ENCODE results near the gene MAP3K15. TPM values are rescaled to one million over a fixed set of nuclear protein-coding genes. Genes with fewer than 3 reads are reported as not detected.

MAP3K15 gene
- total and polyA plus RNA-seq, 8 donors = 0.32 to 7.1 (median 1.2) TPM

DNA sequence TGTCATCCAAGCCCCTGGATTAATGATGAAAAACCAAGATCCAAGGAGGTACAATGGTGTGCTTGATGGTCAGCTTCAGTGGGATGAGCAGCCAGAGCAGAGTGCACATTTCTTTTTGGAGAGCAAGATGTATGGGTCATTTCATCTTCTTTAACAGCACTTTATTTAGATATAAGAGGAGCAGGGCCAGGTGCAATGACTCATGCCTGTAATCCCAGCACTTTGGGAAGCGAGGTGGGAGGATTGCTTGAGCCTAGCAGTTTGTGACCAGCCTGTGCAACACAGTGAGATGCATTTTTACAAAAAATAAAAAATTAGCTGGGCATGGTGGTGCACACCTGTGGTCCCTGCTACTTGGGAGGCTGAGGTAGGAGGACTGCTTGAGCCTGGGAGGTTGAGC lies 45.3 kb upstream of the MAP3K15 start:
- TF ChIP-seq, protein P1, sequence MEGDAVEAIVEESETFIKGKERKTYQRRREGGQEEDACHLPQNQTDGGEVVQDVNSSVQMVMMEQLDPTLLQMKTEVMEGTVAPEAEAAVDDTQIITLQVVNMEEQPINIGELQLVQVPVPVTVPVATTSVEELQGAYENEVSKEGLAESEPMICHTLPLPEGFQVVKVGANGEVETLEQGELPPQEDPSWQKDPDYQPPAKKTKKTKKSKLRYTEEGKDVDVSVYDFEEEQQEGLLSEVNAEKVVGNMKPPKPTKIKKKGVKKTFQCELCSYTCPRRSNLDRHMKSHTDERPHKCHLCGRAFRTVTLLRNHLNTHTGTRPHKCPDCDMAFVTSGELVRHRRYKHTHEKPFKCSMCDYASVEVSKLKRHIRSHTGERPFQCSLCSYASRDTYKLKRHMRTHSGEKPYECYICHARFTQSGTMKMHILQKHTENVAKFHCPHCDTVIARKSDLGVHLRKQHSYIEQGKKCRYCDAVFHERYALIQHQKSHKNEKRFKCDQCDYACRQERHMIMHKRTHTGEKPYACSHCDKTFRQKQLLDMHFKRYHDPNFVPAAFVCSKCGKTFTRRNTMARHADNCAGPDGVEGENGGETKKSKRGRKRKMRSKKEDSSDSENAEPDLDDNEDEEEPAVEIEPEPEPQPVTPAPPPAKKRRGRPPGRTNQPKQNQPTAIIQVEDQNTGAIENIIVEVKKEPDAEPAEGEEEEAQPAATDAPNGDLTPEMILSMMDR (IDR thresholded peaks at IDR 0.05) = no peak
- DNase-seq (no peak), ATAC-seq (no peak), FAIRE-seq (no peak)
- WGBS, 2 donors = 76 to 92% methylated on average over 1 of the region's 1 CpG
- Histone ChIP-seq H3K27me3 (no peaks in the 10 kb centered on the region), H3K4me3 (no peak overlapping the region), H3K36me3 (no peaks in the 10 kb centered on the region), H3K4me1 (no peaks in the 10 kb centered on the region), H3K9me3 (no peaks in the 10 kb centered on the region), H3K27ac (no peak overlapping the region)
- intact Hi-C loops (cut with DNase I) = no loop called here

DNA sequence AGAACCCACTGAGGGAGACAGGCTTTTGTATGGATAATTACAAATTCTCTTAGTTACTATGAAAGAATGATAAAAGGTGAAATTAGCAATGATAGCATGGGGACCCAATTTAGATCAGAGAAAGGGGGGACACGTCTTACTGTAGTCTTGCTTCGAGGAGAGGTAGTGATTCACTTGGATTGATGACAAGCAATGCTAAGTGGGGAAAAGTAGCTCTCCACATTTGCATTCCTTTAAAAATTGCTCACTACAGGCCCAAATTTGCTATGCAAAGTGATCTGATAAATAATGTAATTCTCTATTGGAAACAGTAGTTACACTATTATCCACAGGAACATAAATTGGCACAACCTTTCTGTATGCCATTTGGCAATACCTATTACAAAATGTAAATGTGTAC lies 42.5 kb upstream of the MAP3K15 start:
- Histone ChIP-seq H3K27ac (no peak overlapping the region), H3K9me3 (no peaks in the 10 kb centered on the region), H3K4me1 (no peaks in the 10 kb centered on the region), H3K27me3 (no peaks in the 10 kb centered on the region), H3K36me3 (no peaks in the 10 kb centered on the region), H3K4me3 (no peak overlapping the region)
- no peak for DNase-seq
- TF ChIP-seq, protein P1 (IDR thresholded peaks at IDR 0.05) = no peak
- no peak for ATAC-seq
- 57 to 95% methylated on average over 2 of the region's 2 CpGs for WGBS, 2 donors
- intact Hi-C loops (cut with DNase I) = no loop called here
- FAIRE-seq = no peak

- 73 to 93% methylated on average over 4 of the region's 4 CpGs for WGBS, 2 donors
- Histone ChIP-seq H3K27me3 (no peaks in the 10 kb centered on the region), H3K27ac (no peak overlapping the region), H3K9me3 (no peaks in the 10 kb centered on the region), H3K4me3 (no peak overlapping the region), H3K36me3 (no peaks in the 10 kb centered on the region), H3K4me1 (no peaks in the 10 kb centered on the region)
- intact Hi-C loops (cut with DNase I) = no loop called here
- TF ChIP-seq, protein P1 (IDR thresholded peaks at IDR 0.05) = no peak
- FAIRE-seq (no peak), ATAC-seq (no peak), DNase-seq (no peak)
Observed at GRCh38 chrX:19556202-19556601, 40.9 kb upstream of the MAP3K15 start.

- WGBS, 2 donors = 55 to 64% methylated on average over 5 of the region's 5 CpGs
- no peak for FAIRE-seq
Observed at GRCh38 chrX:19555683-19556082, 40.4 kb upstream of the MAP3K15 start.

GRCh38 chrX:19555236-19555635 lies 39.9 kb upstream of the MAP3K15 start:
- no peak for FAIRE-seq

More at GRCh38 chrX:19555683-19556082, 40.4 kb upstream of the MAP3K15 start:
- H3K27ac ChIP-seq = no peak overlapping the region
- no peak overlapping the region for H3K4me3 ChIP-seq
- H3K36me3 ChIP-seq = no peaks in the 10 kb centered on the region
- H3K4me1 ChIP-seq = no peaks in the 10 kb centered on the region
- intact Hi-C loops (cut with DNase I) = no loop called here
- no peak for ATAC-seq
- TF ChIP-seq, protein P1 (IDR thresholded peaks at IDR 0.05) = no peak
- no peaks in the 10 kb centered on the region for H3K9me3 ChIP-seq
- DNase-seq = no peak
- no peaks in the 10 kb centered on the region for H3K27me3 ChIP-seq

More at GRCh38 chrX:19555236-19555635, 39.9 kb upstream of the MAP3K15 start:
- Histone ChIP-seq H3K27me3 (no peaks in the 10 kb centered on the region), H3K36me3 (no peaks in the 10 kb centered on the region), H3K27ac (no peak overlapping the region), H3K4me1 (no peaks in the 10 kb centered on the region), H3K9me3 (no peaks in the 10 kb centered on the region), H3K4me3 (no peak overlapping the region)
- DNase-seq (no peak), ATAC-seq (no peak)
- TF ChIP-seq, protein P1 (IDR thresholded peaks at IDR 0.05) = no peak
- intact Hi-C loops (cut with DNase I) = no loop called here
- WGBS, 2 donors = 85 to 92% methylated on average over 5 of the region's 5 CpGs
